Breast epithelium (tissue), 4 donors: Measurements from ENCODE around the gene LTV1. TPM values are rescaled to one million over a fixed set of nuclear protein-coding genes. Genes with fewer than 3 reads are reported as not detected.

ENCODE experiments used
- DNase-seq, 2 donors: peaks; one replicate each; pipeline ENCODE4 v3.0.0-alpha.2; 2019; ENCODE audit warnings: low spot score in 2 of 2
- H3K27ac ChIP-seq, 2 donors: fragments of 200-600 bp; sonication (generic) in 1 of 2; one replicate each; pipeline ENCODE4 v1.5.1; 2016 to 2019; ENCODE audit warnings: mild to moderate bottlenecking in 1 of 2
- H3K27me3 ChIP-seq, 2 donors: fragments of 200-600 bp; sonication (generic) in 1 of 2; one replicate each; pipeline versions ENCODE4 v1.5.1 to v1.6.0; 2017 to 2019; ENCODE audit warnings: control low read depth in 1 of 2, mild to moderate bottlenecking in 1 of 2
- H3K36me3 ChIP-seq: fragments of 200-600 bp; one replicate; pipeline ENCODE4 v1.5.1; 2019
- H3K4me1 ChIP-seq, 2 donors: fragments of 200-600 bp; sonication (generic); one replicate each; pipeline ENCODE4 v1.5.1; 2016 to 2019; ENCODE audit warnings: control low read depth in 1 of 2
- H3K4me3 ChIP-seq, 3 donors: fragments of 200-600 bp; sonication (generic); 1 replicate in 2 of 3; 2 replicates in 1 of 3; pipeline ENCODE4 v1.5.1; 2016 to 2019; ENCODE audit warnings: mild to moderate bottlenecking in 3 of 3, moderate library complexity in 2 of 3
- H3K9me3 ChIP-seq, 2 donors: fragments of 200-600 bp; sonication (generic) in 1 of 2; one replicate each; pipeline ENCODE4 v1.5.1; 2016 to 2019; ENCODE audit warnings: control low read depth in 1 of 2
- CTCF ChIP-seq, 3 donors: fragments of 450-650 bp; IDR thresholded peaks; one replicate each; pipeline ENCODE4 v1.5.1; 2016 to 2017; ENCODE audit warnings: antibody characterized with exemption in 3 of 3, mild to moderate bottlenecking in 3 of 3, moderate library complexity in 3 of 3
- POLR2A ChIP-seq: fragments of 450-650 bp; IDR thresholded peaks from one replicate; pipeline ENCODE4 v1.6.1; 2016; ENCODE audit warnings: antibody characterized with exemption, mild to moderate bottlenecking, moderate library complexity
- POLR2AphosphoS5 ChIP-seq, 3 donors: sonication (generic); formaldehyde crosslinking; IDR thresholded peaks; one replicate each; pipeline ENCODE4 v1.6.1; 2017; ENCODE audit warnings: antibody characterized with exemption in 3 of 3
- intact Hi-C: fragments of 100-400 bp; cut with DNase I; formaldehyde crosslinking; loops from one replicate; pipeline ENCODE4 v1.15.1; 2023; ENCODE audit warnings: low total_unique reads
- total RNA-seq, 3 donors: library from RNA; depleted of rRNA; stranded (reverse); fragments of >200 nt; gene quantifications; one replicate each; pipeline ENCODE4 v1.1.0, GENCODE V29; 2016

The LTV1 gene
- total RNA-seq, 3 donors from 2014 or later = 16.2 to 22.0 (median 16.7) TPM

- no peak overlapping the region for H3K27ac ChIP-seq
- no peaks in the 10 kb centered on the region for H3K27me3 ChIP-seq
- DNase-seq = no peak
- TF ChIP-seq POLR2A = no peak
- TF ChIP-seq POLR2AphosphoS5 (IDR thresholded peaks at IDR 0.05) = no peak
- TF ChIP-seq CTCF (IDR thresholded peaks at IDR 0.05) = no peak
- H3K4me3 ChIP-seq = no peak overlapping the region
- no peaks in the 10 kb centered on the region for H3K36me3 ChIP-seq
- intact Hi-C loops = no loop called here
- no peaks in the 10 kb centered on the region for H3K4me1 ChIP-seq
- no peaks in the 10 kb centered on the region for H3K9me3 ChIP-seq
These were observed 25.5 kb upstream of the LTV1 start for GRCh38 chr6:143817621-143818020.

- no peak for TF ChIP-seq POLR2A
- TF ChIP-seq POLR2AphosphoS5 (IDR thresholded peaks at IDR 0.05) = no peak
- TF ChIP-seq CTCF (IDR thresholded peaks at IDR 0.05) = no peak
- intact Hi-C loops = no loop called here
- no peaks in the 10 kb centered on the region for H3K4me1 ChIP-seq
- no peak overlapping the region for H3K4me3 ChIP-seq
- H3K27ac ChIP-seq = no peak overlapping the region
- no peaks in the 10 kb centered on the region for H3K27me3 ChIP-seq
- H3K36me3 ChIP-seq = no peaks in the 10 kb centered on the region
- H3K9me3 ChIP-seq = no peaks in the 10 kb centered on the region
- DNase-seq = no peak
These were observed 21.8 kb upstream of the LTV1 start for GRCh38 chr6:143821359-143821758.

- intact Hi-C loops = no loop called here
- H3K36me3 ChIP-seq = no peaks in the 10 kb centered on the region
- no peak overlapping the region for H3K27ac ChIP-seq
- TF ChIP-seq CTCF (IDR thresholded peaks at IDR 0.05) = no peak
- TF ChIP-seq POLR2A = no peak
- no peak for TF ChIP-seq POLR2AphosphoS5 (IDR thresholded peaks at IDR 0.05)
- H3K27me3 ChIP-seq = no peaks in the 10 kb centered on the region
- H3K4me1 ChIP-seq = no peaks in the 10 kb centered on the region
- DNase-seq = no peak
- H3K9me3 ChIP-seq = no peaks in the 10 kb centered on the region
- no peak overlapping the region for H3K4me3 ChIP-seq
These were observed 20.5 kb upstream of the LTV1 start for GRCh38 chr6:143822584-143823024.

GRCh38 chr6:143823548-143823947, 19.6 kb upstream of the LTV1 start:
- no peak overlapping the region for H3K27ac ChIP-seq
- intact Hi-C loops = no loop called here
- no peak for DNase-seq
- TF ChIP-seq POLR2A (no peak), POLR2AphosphoS5 (IDR thresholded peaks at IDR 0.05) (no peak), CTCF (IDR thresholded peaks at IDR 0.05) (no peak)
- no peaks in the 10 kb centered on the region for H3K4me1 ChIP-seq
- H3K4me3 ChIP-seq = no peak overlapping the region
- H3K27me3 ChIP-seq = no peaks in the 10 kb centered on the region
- H3K9me3 ChIP-seq = no peaks in the 10 kb centered on the region
- no peaks in the 10 kb centered on the region for H3K36me3 ChIP-seq

GRCh38 chr6:143828572-143828971, 14.6 kb upstream of the LTV1 start:
- Histone ChIP-seq H3K27me3 (no peaks in the 10 kb centered on the region), H3K27ac (no peak overlapping the region), H3K4me1 (no peaks in the 10 kb centered on the region), H3K36me3 (no peaks in the 10 kb centered on the region), H3K9me3 (no peaks in the 10 kb centered on the region), H3K4me3 (no peak overlapping the region)
- TF ChIP-seq POLR2AphosphoS5 (IDR thresholded peaks at IDR 0.05) = no peak
- TF ChIP-seq CTCF (IDR thresholded peaks at IDR 0.05) = no peak
- no peak for TF ChIP-seq POLR2A
- DNase-seq = no peak
- intact Hi-C loops = no loop called here
